BLaER1 (cell line): ENCODE measurements around the gene INTS12.
"Not testable (repeated sequence)": the region's sequence is repeated elsewhere in the genome, so short reads cannot be mapped to it uniquely, and the experiment has no call there.

ENCODE experiments used
- H3K27ac ChIP-seq: shearing (Covaris generic); formaldehyde crosslinking; 2 replicates; pipeline ENCODE4 v1.8.1; 2022
- H3K27me3 ChIP-seq: shearing (Covaris generic); formaldehyde crosslinking; 2 replicates; pipeline ENCODE4 v1.8.1; 2022
- H3K36me3 ChIP-seq: shearing (Covaris generic); formaldehyde crosslinking; 2 replicates; pipeline ENCODE4 v1.8.1; 2022
- H3K4me1 ChIP-seq: shearing (Covaris generic); formaldehyde crosslinking; 2 replicates; pipeline ENCODE4 v1.8.1; 2022
- H3K4me2 ChIP-seq: shearing (Covaris generic); formaldehyde crosslinking; 2 replicates; pipeline ENCODE4 v1.8.1; 2022
- H3K4me3 ChIP-seq: shearing (Covaris generic); formaldehyde crosslinking; 2 replicates; pipeline ENCODE4 v1.8.1; 2022
- H3K9ac ChIP-seq: shearing (Covaris generic); formaldehyde crosslinking; 2 replicates; pipeline ENCODE4 v1.8.1; 2022
- H3K9me3 ChIP-seq: shearing (Covaris generic); formaldehyde crosslinking; 2 replicates; pipeline ENCODE4 v1.8.1; 2022
- H4K20me1 ChIP-seq: shearing (Covaris generic); formaldehyde crosslinking; 2 replicates; pipeline ENCODE4 v1.8.1; 2022
- Cebpa-rat ChIP-seq: shearing (Covaris generic); IDR thresholded peaks from 2 replicates; pipeline ENCODE4 v1.8.1; 2022

The INTS12 gene, protein sequence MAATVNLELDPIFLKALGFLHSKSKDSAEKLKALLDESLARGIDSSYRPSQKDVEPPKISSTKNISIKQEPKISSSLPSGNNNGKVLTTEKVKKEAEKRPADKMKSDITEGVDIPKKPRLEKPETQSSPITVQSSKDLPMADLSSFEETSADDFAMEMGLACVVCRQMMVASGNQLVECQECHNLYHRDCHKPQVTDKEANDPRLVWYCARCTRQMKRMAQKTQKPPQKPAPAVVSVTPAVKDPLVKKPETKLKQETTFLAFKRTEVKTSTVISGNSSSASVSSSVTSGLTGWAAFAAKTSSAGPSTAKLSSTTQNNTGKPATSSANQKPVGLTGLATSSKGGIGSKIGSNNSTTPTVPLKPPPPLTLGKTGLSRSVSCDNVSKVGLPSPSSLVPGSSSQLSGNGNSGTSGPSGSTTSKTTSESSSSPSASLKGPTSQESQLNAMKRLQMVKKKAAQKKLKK

DNA sequence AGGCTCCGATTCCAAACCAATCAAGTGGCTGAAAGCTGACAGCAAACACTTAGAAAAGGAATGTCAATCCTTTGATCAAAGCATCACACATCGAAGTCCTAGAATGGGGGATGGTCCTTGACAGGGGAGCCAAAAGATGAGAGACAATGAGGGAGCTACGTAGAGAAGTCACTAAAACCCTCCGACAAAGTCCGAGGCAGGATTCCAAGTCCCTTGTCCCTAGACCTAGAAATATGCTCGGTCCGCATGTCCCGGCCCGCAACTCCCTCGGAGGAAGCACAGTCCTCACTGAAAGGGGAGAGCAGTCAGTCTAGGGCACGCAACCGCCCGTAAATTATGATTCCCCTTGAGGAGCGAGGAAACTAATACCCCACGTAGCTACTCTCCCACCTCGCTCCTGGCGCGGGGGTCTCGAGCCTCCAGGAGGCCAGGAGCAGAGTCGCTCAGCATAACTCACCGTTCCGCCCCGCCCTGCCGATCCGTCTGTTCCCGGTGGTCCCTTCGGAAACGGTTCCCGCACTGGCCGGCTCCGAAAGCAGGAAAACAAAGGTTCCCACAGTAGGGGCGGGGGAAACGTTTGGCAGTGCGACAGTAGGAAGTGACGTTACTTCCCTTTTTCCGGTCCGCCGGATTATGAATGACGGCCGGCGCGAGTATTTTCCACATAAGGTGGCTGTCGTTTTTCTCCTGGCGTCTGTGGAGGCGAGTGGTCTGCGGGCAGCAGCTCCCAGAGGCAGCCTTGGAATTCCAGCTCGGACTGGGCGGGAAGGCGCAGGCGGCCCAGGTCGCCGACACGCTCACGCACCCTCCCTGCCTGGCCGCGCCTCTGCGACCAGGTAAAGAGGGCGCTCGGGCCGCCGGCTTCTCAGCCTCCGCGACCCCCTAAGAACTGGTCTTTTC lies at the start of gene INTS12, which contains the start of gene GSTCD:
TSS of gene INTS12 (minus strand) at position 509 of the 900 bp plus-strand sequence. CDS start 8,684 bp downstream, outside the sequence.
TSS of gene GSTCD (plus strand) at position 604 of the 900 bp plus-strand sequence. CDS start 8,830 bp downstream, outside the sequence.
- Histone ChIP-seq H3K9ac (peak within 1 kb of the TSS; percentile 90), H3K4me1 (peaks cover 26% of the 10 kb centered on the region), H3K36me3 (peaks cover 18% of the 10 kb centered on the region), H3K27ac (peak within 1 kb of the TSS; percentile 86), H3K27me3 (no peaks in the 10 kb centered on the region), H3K4me3 (peak within 1 kb of the TSS; percentile 95), H3K4me2 (peak within 1 kb of the TSS; percentile 89), H4K20me1 (0 out of 2 replicates have a peak, but pooled peaks cover 15% of the 10 kb centered on the region), H3K9me3 (no peaks in the 10 kb centered on the region)
- no peak for TF ChIP-seq Cebpa-rat

DNA sequence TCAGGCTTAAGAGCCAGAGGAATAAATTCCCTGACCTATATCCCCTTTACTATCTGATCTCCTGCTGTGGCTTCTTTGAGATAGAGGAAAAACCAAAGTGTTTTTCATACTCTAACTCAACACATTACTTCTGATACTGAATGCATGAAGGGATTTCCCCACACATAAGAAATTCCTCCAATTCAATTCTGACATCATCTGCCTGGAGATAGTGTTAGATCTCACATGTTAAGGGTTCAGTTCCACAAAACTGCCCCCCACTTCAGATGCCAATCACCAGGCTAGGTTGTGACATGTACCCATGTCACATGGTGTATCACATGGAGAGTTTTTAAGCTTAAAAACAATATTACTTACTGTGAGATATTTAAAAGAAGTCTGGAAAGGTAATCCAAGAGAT lies 46.9 kb upstream of the INTS12 start:
- Histone ChIP-seq H3K27me3 (no peaks in the 10 kb centered on the region), H3K9ac (no peak overlapping the region), H3K9me3 (no peaks in the 10 kb centered on the region), H3K36me3 (no peaks in the 10 kb centered on the region), H3K4me3 (no peak overlapping the region), H3K27ac (no peak overlapping the region), H3K4me2 (no peak overlapping the region), H3K4me1 (no peaks in the 10 kb centered on the region), H4K20me1 (no peaks in the 10 kb centered on the region)
- no peak for TF ChIP-seq Cebpa-rat

DNA sequence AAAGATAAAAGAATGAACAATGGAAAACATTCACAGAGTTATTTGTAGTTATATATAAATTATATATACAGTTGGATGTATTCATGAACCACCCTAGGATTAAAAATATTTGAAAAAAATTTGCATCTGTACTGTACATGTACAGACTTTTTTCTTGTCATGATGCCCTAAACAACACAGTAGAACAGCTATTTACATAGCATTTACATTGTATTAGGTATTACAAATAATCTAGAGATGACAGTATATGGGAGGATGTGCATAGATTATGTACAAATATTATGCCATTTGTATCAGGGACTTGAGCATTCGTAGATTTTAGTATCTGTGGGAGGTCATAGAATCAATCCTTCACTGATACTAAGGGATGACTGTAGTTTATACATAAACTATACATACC lies 44.9 kb upstream of the INTS12 start:
- Histone ChIP-seq H4K20me1 (no peaks in the 10 kb centered on the region), H3K4me3 (no peak overlapping the region), H3K9me3 (no peaks in the 10 kb centered on the region), H3K27me3 (no peaks in the 10 kb centered on the region), H3K9ac (no peak overlapping the region), H3K36me3 (no peaks in the 10 kb centered on the region), H3K4me2 (no peak overlapping the region), H3K4me1 (no peaks in the 10 kb centered on the region), H3K27ac (no peak overlapping the region)
- no peak for TF ChIP-seq Cebpa-rat

DNA sequence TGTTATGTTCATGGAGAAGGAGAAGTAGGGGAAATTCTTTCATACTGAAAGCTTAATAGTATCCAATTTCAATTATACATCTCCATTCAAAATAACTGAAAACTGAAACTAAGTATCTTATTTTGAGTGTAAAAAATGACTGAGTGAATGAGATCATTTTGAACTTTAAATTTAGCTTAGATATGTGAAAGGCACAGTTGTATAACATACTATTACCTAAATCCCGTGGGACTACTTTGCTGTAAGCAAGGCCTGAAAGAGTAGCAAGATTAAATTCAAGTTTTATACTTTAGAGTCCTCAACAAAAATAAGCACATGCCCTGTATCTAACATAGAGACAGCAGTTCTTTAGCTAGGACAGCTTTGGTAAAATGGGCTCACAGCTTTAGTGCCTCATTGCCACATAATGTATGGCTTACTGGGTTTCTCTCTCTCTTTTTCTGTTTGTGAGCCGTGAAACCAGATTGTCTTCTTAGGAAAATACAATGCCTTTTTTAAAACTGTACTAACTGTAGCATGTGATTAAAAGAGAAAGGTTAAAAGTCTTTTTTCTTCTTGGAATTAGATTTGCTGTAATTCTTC lies 43.3 kb upstream of the INTS12 start:
- Histone ChIP-seq H3K27ac (no peak overlapping the region), H3K9ac (no peak overlapping the region), H3K9me3 (no peaks in the 10 kb centered on the region), H3K36me3 (no peaks in the 10 kb centered on the region), H3K4me3 (no peak overlapping the region), H4K20me1 (no peaks in the 10 kb centered on the region), H3K27me3 (no peaks in the 10 kb centered on the region), H3K4me2 (no peak overlapping the region), H3K4me1 (no peaks in the 10 kb centered on the region)
- TF ChIP-seq Cebpa-rat, result no peak

DNA sequence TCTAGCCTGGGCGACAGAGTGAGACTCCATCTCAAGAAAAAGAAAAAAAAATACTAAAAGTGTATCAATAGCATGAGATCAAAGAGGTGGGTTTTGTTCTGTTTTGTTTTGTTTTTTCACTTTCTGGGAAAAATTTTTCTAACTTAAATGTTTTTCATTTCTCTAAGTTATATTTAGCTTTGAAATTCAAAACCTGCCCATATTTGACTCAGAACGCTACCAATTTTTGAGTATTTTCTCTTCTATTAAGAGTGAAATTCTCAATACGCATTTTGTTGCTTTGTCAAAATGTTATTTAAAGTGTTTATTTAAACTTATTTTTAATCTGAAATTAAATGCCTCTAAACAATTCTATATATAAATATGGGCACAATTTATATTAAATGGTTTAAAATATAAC lies 39.7 kb upstream of the INTS12 start:
- H3K9ac ChIP-seq, result no peak overlapping the region
- no peaks in the 10 kb centered on the region for H4K20me1 ChIP-seq
- TF ChIP-seq Cebpa-rat, result no peak
- no peak overlapping the region for H3K27ac ChIP-seq
- no peaks in the 10 kb centered on the region for H3K36me3 ChIP-seq
- H3K9me3 ChIP-seq, result no peaks in the 10 kb centered on the region
- no peak overlapping the region for H3K4me2 ChIP-seq
- H3K4me3 ChIP-seq, result no peak overlapping the region
- H3K4me1 ChIP-seq, result no peaks in the 10 kb centered on the region
- no peaks in the 10 kb centered on the region for H3K27me3 ChIP-seq

DNA sequence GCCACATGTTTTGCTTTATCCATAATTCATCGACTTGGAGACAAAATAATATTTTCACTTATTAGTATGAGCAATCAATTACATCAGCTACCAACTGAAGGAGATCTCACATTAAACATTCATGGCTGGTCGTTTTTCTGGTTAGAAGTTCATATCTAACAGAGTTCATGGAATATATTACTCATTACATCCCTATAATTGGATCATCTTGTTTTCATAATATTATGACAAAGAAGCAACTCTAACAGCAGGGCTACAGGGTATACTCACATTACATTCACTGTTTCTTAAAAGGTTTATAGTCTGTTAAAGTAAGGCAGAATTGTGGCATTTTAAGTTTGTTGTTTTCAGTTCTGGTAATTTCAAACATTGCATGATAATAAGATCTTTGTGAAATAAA lies 33.1 kb upstream of the INTS12 start:
- no peak overlapping the region for H3K4me2 ChIP-seq
- H3K27ac ChIP-seq, result no peak overlapping the region
- H4K20me1 ChIP-seq, result no peaks in the 10 kb centered on the region
- H3K36me3 ChIP-seq, result peaks cover 21% of the 10 kb centered on the region
- H3K9ac ChIP-seq, result no peak overlapping the region
- no peak overlapping the region for H3K4me3 ChIP-seq
- no peaks in the 10 kb centered on the region for H3K4me1 ChIP-seq
- no peaks in the 10 kb centered on the region for H3K27me3 ChIP-seq
- peaks cover 16% of the 10 kb centered on the region for H3K9me3 ChIP-seq
- no peak for TF ChIP-seq Cebpa-rat

DNA sequence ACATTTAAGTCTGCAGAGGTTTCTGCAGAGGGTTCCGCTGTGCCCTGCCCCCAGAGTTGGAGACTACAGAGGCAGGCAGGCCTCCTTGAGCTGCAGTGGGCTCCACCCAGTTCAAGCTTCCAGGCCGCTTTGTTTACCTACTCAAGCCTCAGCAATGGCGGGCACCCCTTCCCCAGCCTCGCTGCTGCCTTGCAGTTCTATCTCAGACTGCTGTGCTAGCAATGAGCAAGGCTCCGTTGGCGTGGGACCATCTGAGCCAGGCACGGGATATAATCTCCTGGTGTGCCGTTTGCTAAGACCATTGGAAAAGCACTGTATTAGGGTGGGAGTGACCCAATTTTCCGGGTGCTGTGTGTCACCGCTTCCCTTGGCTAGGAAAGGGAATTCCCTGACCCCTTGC lies 26.7 kb upstream of the INTS12 start:
- Histone ChIP-seq H3K36me3 (peaks cover 33% of the 10 kb centered on the region), H3K9me3 (peaks cover 25% of the 10 kb centered on the region)
- H3K4me2 ChIP-seq, H4K20me1 ChIP-seq, H3K27ac ChIP-seq, H3K4me1 ChIP-seq, H3K9ac ChIP-seq, H3K4me3 ChIP-seq, H3K27me3 ChIP-seq: not testable (repeated sequence)

DNA sequence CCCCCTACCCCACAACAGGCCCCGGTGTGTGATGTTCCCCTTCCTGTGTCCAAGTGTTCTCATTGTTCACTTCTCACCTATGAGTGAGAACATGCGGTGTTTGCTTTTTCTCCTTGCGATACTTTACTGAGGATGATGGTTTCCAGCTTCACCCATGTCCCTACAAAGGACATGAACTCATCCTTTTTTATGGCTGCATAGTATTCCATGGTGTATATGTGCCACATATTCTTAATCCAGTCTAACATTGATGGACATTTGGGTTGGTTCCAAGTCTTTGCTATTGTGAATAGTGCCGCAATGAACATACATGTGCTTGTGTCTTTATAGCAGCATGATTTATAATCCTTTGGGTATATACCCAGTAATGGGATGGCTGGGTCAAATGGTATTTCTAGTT lies 21.4 kb upstream of the INTS12 start:
- peaks cover 33% of the 10 kb centered on the region; the same call in 1 of the 2 replicates for H3K36me3 ChIP-seq
- H3K27ac ChIP-seq, H3K4me1 ChIP-seq, H3K27me3 ChIP-seq, H3K4me2 ChIP-seq, H3K9ac ChIP-seq, H4K20me1 ChIP-seq, H3K4me3 ChIP-seq, H3K9me3 ChIP-seq: not testable (repeated sequence)

DNA sequence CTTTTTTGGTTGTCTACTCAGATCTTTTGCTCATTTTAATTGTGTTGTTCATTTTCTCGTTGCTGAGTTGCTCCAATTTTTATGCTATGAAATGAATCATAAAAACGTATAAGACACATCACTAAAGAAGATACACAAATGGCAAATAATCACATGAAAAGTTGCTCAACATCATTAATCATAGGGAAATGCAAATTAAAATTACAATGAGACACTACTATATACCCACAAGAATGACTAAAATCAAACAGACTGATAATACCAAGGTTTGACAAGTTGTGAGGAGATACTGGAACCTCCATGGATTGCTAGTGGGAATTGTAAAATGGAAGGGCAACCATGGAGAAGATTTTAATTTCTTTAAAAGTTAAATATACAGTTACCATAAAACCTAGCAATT lies 17.1 kb upstream of the INTS12 start:
- no peaks in the 10 kb centered on the region for H3K4me1 ChIP-seq
- no peak overlapping the region for H3K27ac ChIP-seq

More for the DNA sequence above, 17.1 kb upstream of the INTS12 start:
- peaks cover 9% of the 10 kb centered on the region for H3K9me3 ChIP-seq
- no peak overlapping the region for H3K4me2 ChIP-seq
- H3K9ac ChIP-seq, result no peak overlapping the region
- H4K20me1 ChIP-seq, result no peaks in the 10 kb centered on the region
- H3K36me3 ChIP-seq, result peaks cover 24% of the 10 kb centered on the region; the same call in 1 of the 2 replicates
- no peak for TF ChIP-seq Cebpa-rat
- H3K4me3 ChIP-seq, result no peak overlapping the region
- H3K27me3 ChIP-seq, result no peaks in the 10 kb centered on the region
